ENCODE measurements around the gene COX5B. TPM values are rescaled to one million over a fixed set of nuclear protein-coding genes. Genes with fewer than 3 reads are reported as not detected.

The COX5B gene
- total and polyA plus RNA-seq, 10 of the 15 experiments (the other 5 are each of a cell fraction or from before 2014, with no cell fraction given), result 69.5 to 518 (median 363) TPM

DNA sequence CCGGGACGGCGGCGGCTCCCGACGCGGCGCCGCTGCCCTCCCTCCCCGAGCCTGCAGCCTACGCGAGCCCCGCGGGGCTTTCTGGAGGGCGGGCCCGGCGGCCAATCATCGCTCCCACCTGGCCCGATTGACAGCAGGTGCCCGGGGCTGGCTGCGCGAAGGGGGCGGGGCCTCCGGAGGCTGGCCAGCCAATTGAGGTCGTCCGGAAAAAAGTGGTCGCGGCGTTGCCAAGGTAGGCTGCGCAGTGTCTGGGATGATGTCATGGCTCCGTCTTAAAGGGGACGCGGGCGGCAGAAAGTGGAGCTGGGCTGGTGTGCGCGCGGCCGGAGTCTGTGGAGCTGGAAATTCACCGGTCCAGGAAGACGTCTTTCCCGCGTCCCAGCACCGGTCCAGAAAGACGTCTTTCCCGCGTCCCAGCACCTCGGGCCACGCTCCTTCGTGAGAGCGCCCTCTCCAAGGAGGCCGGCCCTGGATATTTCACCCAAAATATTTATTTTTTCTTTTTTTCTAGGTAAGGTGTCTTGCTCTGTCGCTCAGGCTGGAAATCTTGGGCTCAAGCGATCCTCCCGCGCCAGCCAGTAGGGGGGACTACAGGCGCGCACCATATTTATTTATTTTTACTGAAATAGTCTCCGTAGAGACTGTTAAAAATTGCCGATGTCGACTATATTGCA, 18.2 kb downstream of the COX5B start, which contains the start of gene ACTR1B (continued):
- TF ChIP-seq, protein P1, sequence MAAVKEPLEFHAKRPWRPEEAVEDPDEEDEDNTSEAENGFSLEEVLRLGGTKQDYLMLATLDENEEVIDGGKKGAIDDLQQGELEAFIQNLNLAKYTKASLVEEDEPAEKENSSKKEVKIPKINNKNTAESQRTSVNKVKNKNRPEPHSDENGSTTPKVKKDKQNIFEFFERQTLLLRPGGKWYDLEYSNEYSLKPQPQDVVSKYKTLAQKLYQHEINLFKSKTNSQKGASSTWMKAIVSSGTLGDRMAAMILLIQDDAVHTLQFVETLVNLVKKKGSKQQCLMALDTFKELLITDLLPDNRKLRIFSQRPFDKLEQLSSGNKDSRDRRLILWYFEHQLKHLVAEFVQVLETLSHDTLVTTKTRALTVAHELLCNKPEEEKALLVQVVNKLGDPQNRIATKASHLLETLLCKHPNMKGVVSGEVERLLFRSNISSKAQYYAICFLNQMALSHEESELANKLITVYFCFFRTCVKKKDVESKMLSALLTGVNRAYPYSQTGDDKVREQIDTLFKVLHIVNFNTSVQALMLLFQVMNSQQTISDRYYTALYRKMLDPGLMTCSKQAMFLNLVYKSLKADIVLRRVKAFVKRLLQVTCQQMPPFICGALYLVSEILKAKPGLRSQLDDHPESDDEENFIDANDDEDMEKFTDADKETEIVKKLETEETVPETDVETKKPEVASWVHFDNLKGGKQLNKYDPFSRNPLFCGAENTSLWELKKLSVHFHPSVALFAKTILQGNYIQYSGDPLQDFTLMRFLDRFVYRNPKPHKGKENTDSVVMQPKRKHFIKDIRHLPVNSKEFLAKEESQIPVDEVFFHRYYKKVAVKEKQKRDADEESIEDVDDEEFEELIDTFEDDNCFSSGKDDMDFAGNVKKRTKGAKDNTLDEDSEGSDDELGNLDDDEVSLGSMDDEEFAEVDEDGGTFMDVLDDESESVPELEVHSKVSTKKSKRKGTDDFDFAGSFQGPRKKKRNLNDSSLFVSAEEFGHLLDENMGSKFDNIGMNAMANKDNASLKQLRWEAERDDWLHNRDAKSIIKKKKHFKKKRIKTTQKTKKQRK (IDR thresholded peaks at IDR 0.05; ENCODE audit: low read depth, low read length), result no peak
- TF ChIP-seq ZNF217 (IDR thresholded peaks at IDR 0.05), result no peak
- no peak for TF ChIP-seq HDAC6 (IDR thresholded peaks at IDR 0.05; ENCODE audit: unreplicated experiment)
- TF ChIP-seq POLR2AphosphoS5 (IDR thresholded peaks at IDR 0.05; ENCODE audit: low read length), result peak; percentile 78; the same call in 1 of the 2 replicates
- TF ChIP-seq, protein P2, sequence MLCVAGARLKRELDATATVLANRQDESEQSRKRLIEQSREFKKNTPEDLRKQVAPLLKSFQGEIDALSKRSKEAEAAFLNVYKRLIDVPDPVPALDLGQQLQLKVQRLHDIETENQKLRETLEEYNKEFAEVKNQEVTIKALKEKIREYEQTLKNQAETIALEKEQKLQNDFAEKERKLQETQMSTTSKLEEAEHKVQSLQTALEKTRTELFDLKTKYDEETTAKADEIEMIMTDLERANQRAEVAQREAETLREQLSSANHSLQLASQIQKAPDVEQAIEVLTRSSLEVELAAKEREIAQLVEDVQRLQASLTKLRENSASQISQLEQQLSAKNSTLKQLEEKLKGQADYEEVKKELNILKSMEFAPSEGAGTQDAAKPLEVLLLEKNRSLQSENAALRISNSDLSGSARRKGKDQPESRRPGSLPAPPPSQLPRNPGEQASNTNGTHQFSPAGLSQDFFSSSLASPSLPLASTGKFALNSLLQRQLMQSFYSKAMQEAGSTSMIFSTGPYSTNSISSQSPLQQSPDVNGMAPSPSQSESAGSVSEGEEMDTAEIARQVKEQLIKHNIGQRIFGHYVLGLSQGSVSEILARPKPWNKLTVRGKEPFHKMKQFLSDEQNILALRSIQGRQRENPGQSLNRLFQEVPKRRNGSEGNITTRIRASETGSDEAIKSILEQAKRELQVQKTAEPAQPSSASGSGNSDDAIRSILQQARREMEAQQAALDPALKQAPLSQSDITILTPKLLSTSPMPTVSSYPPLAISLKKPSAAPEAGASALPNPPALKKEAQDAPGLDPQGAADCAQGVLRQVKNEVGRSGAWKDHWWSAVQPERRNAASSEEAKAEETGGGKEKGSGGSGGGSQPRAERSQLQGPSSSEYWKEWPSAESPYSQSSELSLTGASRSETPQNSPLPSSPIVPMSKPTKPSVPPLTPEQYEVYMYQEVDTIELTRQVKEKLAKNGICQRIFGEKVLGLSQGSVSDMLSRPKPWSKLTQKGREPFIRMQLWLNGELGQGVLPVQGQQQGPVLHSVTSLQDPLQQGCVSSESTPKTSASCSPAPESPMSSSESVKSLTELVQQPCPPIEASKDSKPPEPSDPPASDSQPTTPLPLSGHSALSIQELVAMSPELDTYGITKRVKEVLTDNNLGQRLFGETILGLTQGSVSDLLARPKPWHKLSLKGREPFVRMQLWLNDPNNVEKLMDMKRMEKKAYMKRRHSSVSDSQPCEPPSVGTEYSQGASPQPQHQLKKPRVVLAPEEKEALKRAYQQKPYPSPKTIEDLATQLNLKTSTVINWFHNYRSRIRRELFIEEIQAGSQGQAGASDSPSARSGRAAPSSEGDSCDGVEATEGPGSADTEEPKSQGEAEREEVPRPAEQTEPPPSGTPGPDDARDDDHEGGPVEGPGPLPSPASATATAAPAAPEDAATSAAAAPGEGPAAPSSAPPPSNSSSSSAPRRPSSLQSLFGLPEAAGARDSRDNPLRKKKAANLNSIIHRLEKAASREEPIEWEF (IDR thresholded peaks at IDR 0.05; ENCODE audit: insufficient replicate concordance, low read depth, low read length), result no peak
- TF ChIP-seq CREB1 (IDR thresholded peaks at IDR 0.05; ENCODE audit: low read depth), result peak; percentile 91
- peak; percentile 61; the same call in 1 of the 2 replicates for TF ChIP-seq ZNF384 (IDR thresholded peaks at IDR 0.05; ENCODE audit: borderline replicate concordance, low read depth, low read length)
- TF ChIP-seq, protein P3, sequence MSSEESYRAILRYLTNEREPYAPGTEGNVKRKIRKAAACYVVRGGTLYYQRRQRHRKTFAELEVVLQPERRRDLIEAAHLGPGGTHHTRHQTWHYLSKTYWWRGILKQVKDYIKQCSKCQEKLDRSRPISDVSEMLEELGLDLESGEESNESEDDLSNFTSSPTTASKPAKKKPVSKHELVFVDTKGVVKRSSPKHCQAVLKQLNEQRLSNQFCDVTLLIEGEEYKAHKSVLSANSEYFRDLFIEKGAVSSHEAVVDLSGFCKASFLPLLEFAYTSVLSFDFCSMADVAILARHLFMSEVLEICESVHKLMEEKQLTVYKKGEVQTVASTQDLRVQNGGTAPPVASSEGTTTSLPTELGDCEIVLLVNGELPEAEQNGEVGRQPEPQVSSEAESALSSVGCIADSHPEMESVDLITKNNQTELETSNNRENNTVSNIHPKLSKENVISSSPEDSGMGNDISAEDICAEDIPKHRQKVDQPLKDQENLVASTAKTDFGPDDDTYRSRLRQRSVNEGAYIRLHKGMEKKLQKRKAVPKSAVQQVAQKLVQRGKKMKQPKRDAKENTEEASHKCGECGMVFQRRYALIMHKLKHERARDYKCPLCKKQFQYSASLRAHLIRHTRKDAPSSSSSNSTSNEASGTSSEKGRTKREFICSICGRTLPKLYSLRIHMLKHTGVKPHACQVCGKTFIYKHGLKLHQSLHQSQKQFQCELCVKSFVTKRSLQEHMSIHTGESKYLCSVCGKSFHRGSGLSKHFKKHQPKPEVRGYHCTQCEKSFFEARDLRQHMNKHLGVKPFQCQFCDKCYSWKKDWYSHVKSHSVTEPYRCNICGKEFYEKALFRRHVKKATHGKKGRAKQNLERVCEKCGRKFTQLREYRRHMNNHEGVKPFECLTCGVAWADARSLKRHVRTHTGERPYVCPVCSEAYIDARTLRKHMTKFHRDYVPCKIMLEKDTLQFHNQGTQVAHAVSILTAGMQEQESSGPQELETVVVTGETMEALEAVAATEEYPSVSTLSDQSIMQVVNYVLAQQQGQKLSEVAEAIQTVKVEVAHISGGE (CRISPR knock-in tag; IDR thresholded peaks at IDR 0.05), result no peak
- peak; percentile 68 for TF ChIP-seq ZNF622 (IDR thresholded peaks at IDR 0.05)
- no peak for TF ChIP-seq SRF (IDR thresholded peaks at IDR 0.05; ENCODE audit: low read depth in 2 of 2, low read length in 2 of 2)
- no peak for TF ChIP-seq MYC (IDR thresholded peaks at IDR 0.05; ENCODE audit: insufficient read depth, insufficient read length, insufficient replicate concordance, low read length, severe bottlenecking)
- no peak for TF ChIP-seq MTA3 (IDR thresholded peaks at IDR 0.05; ENCODE audit: borderline replicate concordance, low read length)
- TF ChIP-seq NFYB (IDR thresholded peaks at IDR 0.05; ENCODE audit: insufficient read depth, low read depth, low read length), result peak; percentile 91
- TF ChIP-seq, protein P4, sequence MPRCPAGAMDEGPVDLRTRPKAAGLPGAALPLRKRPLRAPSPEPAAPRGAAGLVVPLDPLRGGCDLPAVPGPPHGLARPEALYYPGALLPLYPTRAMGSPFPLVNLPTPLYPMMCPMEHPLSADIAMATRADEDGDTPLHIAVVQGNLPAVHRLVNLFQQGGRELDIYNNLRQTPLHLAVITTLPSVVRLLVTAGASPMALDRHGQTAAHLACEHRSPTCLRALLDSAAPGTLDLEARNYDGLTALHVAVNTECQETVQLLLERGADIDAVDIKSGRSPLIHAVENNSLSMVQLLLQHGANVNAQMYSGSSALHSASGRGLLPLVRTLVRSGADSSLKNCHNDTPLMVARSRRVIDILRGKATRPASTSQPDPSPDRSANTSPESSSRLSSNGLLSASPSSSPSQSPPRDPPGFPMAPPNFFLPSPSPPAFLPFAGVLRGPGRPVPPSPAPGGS (IDR thresholded peaks at IDR 0.05; ENCODE audit: borderline replicate concordance, insufficient read depth, low read depth, low read length, poor library complexity, severe bottlenecking), result no peak
- peak; percentile 52; the same call in 1 of the 2 replicates for TF ChIP-seq POLR2AphosphoS2 (IDR thresholded peaks at IDR 0.05; ENCODE audit: low read depth, low read length)
